Measurements from ENCODE around the gene OBSCN.
A peak's percentile ranks its signal among the peaks of the same experiment; 100 is the strongest.
"Not testable (repeated sequence)": the region's sequence is repeated elsewhere in the genome, so short reads cannot be mapped to it uniquely, and the experiment has no call there.

Gene OBSCN

GRCh38 chr1:228225165-228225710, 17.4 kb downstream of the OBSCN start:
- no peak for FAIRE-seq
- no peak for DNase-seq (ENCODE audit: low spot score)

- no peak for DNase-seq (ENCODE audit: low spot score)
- FAIRE-seq = no peak
Observed at GRCh38 chr1:228225740-228226139, 17.9 kb downstream of the OBSCN start.

- DNase-seq (ENCODE audit: low spot score) (no peak), FAIRE-seq (no peak)
Observed at GRCh38 chr1:228226141-228226874, 18.5 kb downstream of the OBSCN start.

- FAIRE-seq = no peak
- DNase-seq (ENCODE audit: low spot score) = no peak
Observed at GRCh38 chr1:228226956-228227791, 19.3 kb downstream of the OBSCN start.

- not testable (repeated sequence) for FAIRE-seq
Observed at GRCh38 chr1:228228147-228228546, 20.3 kb downstream of the OBSCN start.

GRCh38 chr1:228228601-228229074, 20.8 kb downstream of the OBSCN start:
- DNase-seq (ENCODE audit: low spot score) (no peak), FAIRE-seq (no peak)

More at GRCh38 chr1:228228147-228228546, 20.3 kb downstream of the OBSCN start:
- not testable (repeated sequence) for DNase-seq (ENCODE audit: low spot score)

GRCh38 chr1:228231189-228231588, 23.3 kb downstream of the OBSCN start:
- FAIRE-seq = no peak
- DNase-seq (ENCODE audit: low spot score) = no peak

GRCh38 chr1:228233136-228233535, 25.3 kb downstream of the OBSCN start:
- no peak for FAIRE-seq
- no peak for DNase-seq (ENCODE audit: low spot score)

- FAIRE-seq (no peak), DNase-seq (ENCODE audit: low spot score) (no peak)
Observed at GRCh38 chr1:228234921-228235320, 27.1 kb downstream of the OBSCN start.

- no peak for DNase-seq (ENCODE audit: low spot score)
- FAIRE-seq = no peak
Observed at GRCh38 chr1:228236744-228237143, 28.9 kb downstream of the OBSCN start.

- FAIRE-seq = no peak
- no peak for DNase-seq (ENCODE audit: low spot score)
Observed at GRCh38 chr1:228238007-228238406, 30.2 kb downstream of the OBSCN start.

- FAIRE-seq (peak; percentile 94), DNase-seq (ENCODE audit: low spot score) (no peak)
Observed at GRCh38 chr1:228238461-228238860, 30.6 kb downstream of the OBSCN start.

- FAIRE-seq (no peak), DNase-seq (ENCODE audit: low spot score) (no peak)
Observed at GRCh38 chr1:228240411-228241240, 32.8 kb downstream of the OBSCN start.

- DNase-seq (ENCODE audit: low spot score) (no peak), FAIRE-seq (no peak)
Observed at GRCh38 chr1:228241259-228241658, 33.4 kb downstream of the OBSCN start.

GRCh38 chr1:228242409-228242808, 34.6 kb downstream of the OBSCN start:
- no peak for FAIRE-seq
- no peak for DNase-seq (ENCODE audit: low spot score)

GRCh38 chr1:228243093-228243492, 35.2 kb downstream of the OBSCN start:
- no peak for DNase-seq (ENCODE audit: low spot score)
- no peak for FAIRE-seq

- FAIRE-seq; DNase-seq (ENCODE audit: low spot score): not testable (repeated sequence)
Observed at GRCh38 chr1:228243989-228244388, 36.1 kb downstream of the OBSCN start.

GRCh38 chr1:228245111-228245510, 37.3 kb downstream of the OBSCN start:
- DNase-seq (ENCODE audit: low spot score) (no peak), FAIRE-seq (no peak)

- peak; percentile 61 for FAIRE-seq
- no peak for DNase-seq (ENCODE audit: low spot score)
Observed at GRCh38 chr1:228246216-228246900, 38.5 kb downstream of the OBSCN start.

- DNase-seq (ENCODE audit: low spot score) = no peak
- FAIRE-seq = no peak
Observed at GRCh38 chr1:228249513-228250305, 41.9 kb downstream of the OBSCN start.

Data from urothelium cell line (cell line).